HepG2 (cell line): ENCODE data around the gene PRR11. TPM values are rescaled to one million over a fixed set of nuclear protein-coding genes. Genes with fewer than 3 reads are reported as not detected.
A peak's percentile ranks its signal among the peaks of the same experiment; 100 is the strongest.

Experiments
- ATF1 ChIP-seq: IDR thresholded peaks from 2 replicates; pipeline ENCODE4 v1.6.1; 2016; ENCODE audit warnings: mild to moderate bottlenecking, control low read depth
- ATRX ChIP-seq: sonication (generic); formaldehyde crosslinking; IDR thresholded peaks from 2 replicates; pipeline ENCODE4 v1.4.0; 2020; ENCODE audit warnings: missing genetic modification reagents, borderline replicate concordance
- CC2D1A ChIP-seq: sonication (generic); formaldehyde crosslinking; IDR thresholded peaks from 2 replicates; pipeline ENCODE4 v1.8.1; 2023; ENCODE audit warnings: mild to moderate bottlenecking, missing genetic modification reagents
- ESRRA ChIP-seq: sonication (generic); formaldehyde crosslinking; IDR thresholded peaks from 2 replicates; pipeline ENCODE4 v1.5.1; 2020; ENCODE audit warnings: mild to moderate bottlenecking, low read depth, missing genetic modification reagents
- GATA4 ChIP-seq: sonication (generic); IDR thresholded peaks from 2 replicates; pipeline ENCODE4 v1.6.1; 2016; ENCODE audit warnings: antibody characterized with exemption, low read depth, borderline replicate concordance
- HMG20B ChIP-seq: conservative IDR thresholded peaks from 2 replicates; pipeline ENCODE4 v1.6.1; 2016; ENCODE audit warnings: missing genetic modification reagents, missing compliant biosample characterization
- NFE2L1 ChIP-seq: sonication (generic); formaldehyde crosslinking; IDR thresholded peaks from 2 replicates; pipeline ENCODE4 v1.4.0; 2020; ENCODE audit warnings: missing genetic modification reagents, mild to moderate bottlenecking, borderline replicate concordance
- NFKB2 ChIP-seq: sonication (generic); formaldehyde crosslinking; IDR thresholded peaks from 2 replicates; pipeline ENCODE4 v1.4.0; 2020; ENCODE audit warnings: missing genetic modification reagents, borderline replicate concordance
- PCBP2 ChIP-seq: fragments of 200-400 bp; formaldehyde crosslinking; optimal IDR thresholded peaks from 2 replicates; pipeline ENCODE3; 2018; ENCODE audit warnings: low read length, low read depth; ENCODE audit not compliant: poor library complexity, severe bottlenecking
- POLR2AphosphoS2 ChIP-seq: IDR thresholded peaks from 2 replicates; pipeline ENCODE4 v1.6.1; 2011; ENCODE audit warnings: low read depth, low read length, improper control_type of control experiment
- PPARG ChIP-seq: conservative IDR thresholded peaks from 2 replicates; pipeline ENCODE4 v1.6.1; 2016; ENCODE audit warnings: missing biosample characterization, missing genetic modification reagents
- RNF2 ChIP-seq: fragments of 450-650 bp; conservative IDR thresholded peaks from 2 replicates; pipeline ENCODE4 v1.6.1; 2016; ENCODE audit warnings: low read depth
- SMYD3 ChIP-seq: sonication (generic); formaldehyde crosslinking; IDR thresholded peaks from 2 replicates; pipeline ENCODE4 v1.8.1; 2023; ENCODE audit warnings: mild to moderate bottlenecking, missing genetic modification reagents
- SP140L ChIP-seq: sonication (generic); formaldehyde crosslinking; IDR thresholded peaks from 2 replicates; pipeline ENCODE4 v1.4.0; 2020; ENCODE audit warnings: missing genetic modification reagents, borderline replicate concordance
- ZBTB7A ChIP-seq: sonication (generic); formaldehyde crosslinking; IDR thresholded peaks from 2 replicates; pipeline ENCODE4 v1.8.0; 2022; ENCODE audit warnings: mild to moderate bottlenecking, missing genetic modification reagents
- ZNF282 ChIP-seq: fragments of 450-650 bp; IDR thresholded peaks from 2 replicates; pipeline ENCODE4 v1.6.1; 2018; ENCODE audit not compliant: partially characterized antibody
- ZNF776 ChIP-seq: sonication (generic); formaldehyde crosslinking; IDR thresholded peaks from 2 replicates; pipeline ENCODE4 v1.4.0; 2020; ENCODE audit warnings: mild to moderate bottlenecking, missing genetic modification reagents
- ZNF839 ChIP-seq: sonication (generic); formaldehyde crosslinking; IDR thresholded peaks from 2 replicates; pipeline ENCODE4 v1.4.0; 2020; ENCODE audit warnings: missing genetic modification reagents, mild to moderate bottlenecking, borderline replicate concordance
- polyA plus RNA-seq, 8 experiments: library from polyadenylated mRNA; depleted of rRNA in 3 of 8; stranded (reverse) in 7 of 8; unstranded in 1 of 8; fragments of >200 nt; fragmentation: Illumina TruSeq in 4 of 8; extraction: Trizol in 4 of 8; gene quantifications; 2 replicates each; pipeline versions ENCODE4 v1.2.1 to v1.2.3, GENCODE V29; 2011 to 2016; ENCODE audit warnings: low read depth in 4 of 8, missing spikeins in 1 of 8, mixed read lengths in 1 of 8; ENCODE audit not compliant: insufficient read depth in 1 of 8
- total RNA-seq, 5 experiments: library from RNA; depleted of rRNA; stranded (reverse); fragments of >200 nt; fragmentation: Illumina TruSeq; extraction: Trizol; gene quantifications; 2 replicates each; pipeline ENCODE4 v1.2.3, GENCODE V29; 2016; ENCODE audit warnings: low read depth in 1 of 5
- TF ChIP-seq, protein P1 (sequence below): sonication (generic); formaldehyde crosslinking; IDR thresholded peaks from 2 replicates; pipeline ENCODE4 v1.9.0; 2021; ENCODE audit warnings: missing genetic modification reagents, borderline replicate concordance
- TF ChIP-seq, protein P2 (sequence below): sonication (generic); formaldehyde crosslinking; IDR thresholded peaks from 2 replicates; pipeline ENCODE4 v1.8.1; 2023; ENCODE audit warnings: mild to moderate bottlenecking, missing genetic modification reagents, borderline replicate concordance
- TF ChIP-seq, protein P3 (sequence below): sonication (generic); formaldehyde crosslinking; IDR thresholded peaks from 2 replicates; pipeline ENCODE4 v1.4.0; 2020; ENCODE audit warnings: missing genetic modification reagents
- TF ChIP-seq, protein P4 (sequence below): sonication (generic); formaldehyde crosslinking; IDR thresholded peaks from 2 replicates; pipeline ENCODE4 v1.5.0; 2020; ENCODE audit warnings: mild to moderate bottlenecking, low read depth, missing genetic modification reagents, borderline replicate concordance
- TF ChIP-seq, protein P5 (sequence below): IDR thresholded peaks from 2 replicates; pipeline ENCODE4 v1.6.1; 2016; ENCODE audit warnings: low read depth, borderline replicate concordance
- TF ChIP-seq, protein P6 (sequence below): IDR thresholded peaks from 2 replicates; pipeline ENCODE4 v1.6.1; 2016; ENCODE audit warnings: control low read depth

Gene PRR11
- total and polyA plus RNA-seq, 2 of the 13 experiments (the other 11 are each of a cell fraction or from before 2014, with no cell fraction given), result 35.7 to 39.2 TPM

DNA sequence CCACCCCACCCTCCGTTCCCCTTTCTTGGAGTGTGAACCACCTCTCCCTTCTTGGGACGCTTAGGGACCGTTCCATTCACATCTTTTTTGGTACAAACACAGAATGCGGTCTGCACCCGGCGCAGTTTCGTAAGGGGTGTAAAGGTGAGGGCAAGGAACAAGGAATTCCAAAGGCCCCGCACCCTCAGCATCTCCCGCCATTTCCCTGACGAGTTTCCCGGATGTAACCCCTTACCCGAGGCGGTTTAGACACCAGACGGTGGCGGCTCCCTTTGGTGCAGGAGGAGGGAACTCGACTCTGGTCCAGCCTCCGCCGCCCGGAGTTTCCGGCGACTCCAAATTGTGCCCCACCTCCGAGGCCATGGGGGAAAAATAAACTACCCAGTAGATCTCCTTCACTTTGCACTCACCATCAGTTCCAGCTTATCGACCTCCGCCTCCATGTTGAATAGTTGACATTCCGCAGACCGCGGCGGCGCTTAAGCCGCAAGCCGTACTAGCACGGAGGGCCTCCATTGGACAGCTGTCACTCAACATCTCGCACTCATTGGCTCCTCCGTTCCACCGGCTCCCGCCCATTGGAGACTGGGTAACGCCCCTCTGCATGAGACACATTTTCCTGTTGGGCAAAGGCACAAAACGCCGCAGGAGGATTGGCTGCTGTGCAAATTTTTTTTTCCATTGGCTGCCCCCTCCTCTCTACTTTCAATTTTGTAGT lies 666 bp upstream of the PRR11 start, which contains the start of gene SKA2 (continued):
- TF ChIP-seq, protein P1, sequence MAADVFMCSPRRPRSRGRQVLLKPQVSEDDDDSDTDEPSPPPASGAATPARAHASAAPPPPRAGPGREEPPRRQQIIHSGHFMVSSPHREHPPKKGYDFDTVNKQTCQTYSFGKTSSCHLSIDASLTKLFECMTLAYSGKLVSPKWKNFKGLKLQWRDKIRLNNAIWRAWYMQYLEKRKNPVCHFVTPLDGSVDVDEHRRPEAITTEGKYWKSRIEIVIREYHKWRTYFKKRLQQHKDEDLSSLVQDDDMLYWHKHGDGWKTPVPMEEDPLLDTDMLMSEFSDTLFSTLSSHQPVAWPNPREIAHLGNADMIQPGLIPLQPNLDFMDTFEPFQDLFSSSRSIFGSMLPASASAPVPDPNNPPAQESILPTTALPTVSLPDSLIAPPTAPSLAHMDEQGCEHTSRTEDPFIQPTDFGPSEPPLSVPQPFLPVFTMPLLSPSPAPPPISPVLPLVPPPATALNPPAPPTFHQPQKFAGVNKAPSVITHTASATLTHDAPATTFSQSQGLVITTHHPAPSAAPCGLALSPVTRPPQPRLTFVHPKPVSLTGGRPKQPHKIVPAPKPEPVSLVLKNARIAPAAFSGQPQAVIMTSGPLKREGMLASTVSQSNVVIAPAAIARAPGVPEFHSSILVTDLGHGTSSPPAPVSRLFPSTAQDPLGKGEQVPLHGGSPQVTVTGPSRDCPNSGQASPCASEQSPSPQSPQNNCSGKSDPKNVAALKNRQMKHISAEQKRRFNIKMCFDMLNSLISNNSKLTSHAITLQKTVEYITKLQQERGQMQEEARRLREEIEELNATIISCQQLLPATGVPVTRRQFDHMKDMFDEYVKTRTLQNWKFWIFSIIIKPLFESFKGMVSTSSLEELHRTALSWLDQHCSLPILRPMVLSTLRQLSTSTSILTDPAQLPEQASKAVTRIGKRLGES (CRISPR knock-in tag), result no peak
- TF ChIP-seq, protein P2, sequence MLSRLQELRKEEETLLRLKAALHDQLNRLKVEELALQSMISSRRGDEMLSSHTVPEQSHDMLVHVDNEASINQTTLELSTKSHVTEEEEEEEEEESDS (CRISPR knock-in tag), result no peak; the same call in 1 of the 2 replicates
- TF ChIP-seq RNF2 (peak; percentile 37; the same call in 1 of the 2 replicates), GATA4 (0 out of 2 replicates have a peak, but pooled peaks have one; percentile 42), PPARG (CRISPR knock-in tag) (peak; percentile 27; the same call in 1 of the 2 replicates), ZNF839 (CRISPR knock-in tag) (no peak), SMYD3 (CRISPR knock-in tag) (no peak), PCBP2 (no peak), ESRRA (no peak; the same call in 1 of the 2 replicates), CC2D1A (no peak), ATRX (CRISPR knock-in tag) (no peak), HMG20B (CRISPR knock-in tag) (no peak; the same call in 1 of the 2 replicates), ZBTB7A (CRISPR knock-in tag) (peak; percentile 25; the same call in 1 of the 2 replicates), ZNF282 (no peak), ATF1 (CRISPR knock-in tag) (peak; percentile 92), POLR2AphosphoS2 (no peak), NFE2L1 (CRISPR knock-in tag) (no peak), NFKB2 (CRISPR knock-in tag) (no peak; the same call in 1 of the 2 replicates), SP140L (peak; percentile 67; the same call in 1 of the 2 replicates), ZNF776 (peak; percentile 51; the same call in 1 of the 2 replicates)
- TF ChIP-seq, protein P3, sequence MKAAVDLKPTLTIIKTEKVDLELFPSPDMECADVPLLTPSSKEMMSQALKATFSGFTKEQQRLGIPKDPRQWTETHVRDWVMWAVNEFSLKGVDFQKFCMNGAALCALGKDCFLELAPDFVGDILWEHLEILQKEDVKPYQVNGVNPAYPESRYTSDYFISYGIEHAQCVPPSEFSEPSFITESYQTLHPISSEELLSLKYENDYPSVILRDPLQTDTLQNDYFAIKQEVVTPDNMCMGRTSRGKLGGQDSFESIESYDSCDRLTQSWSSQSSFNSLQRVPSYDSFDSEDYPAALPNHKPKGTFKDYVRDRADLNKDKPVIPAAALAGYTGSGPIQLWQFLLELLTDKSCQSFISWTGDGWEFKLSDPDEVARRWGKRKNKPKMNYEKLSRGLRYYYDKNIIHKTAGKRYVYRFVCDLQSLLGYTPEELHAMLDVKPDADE, result no peak
- TF ChIP-seq, protein P4, sequence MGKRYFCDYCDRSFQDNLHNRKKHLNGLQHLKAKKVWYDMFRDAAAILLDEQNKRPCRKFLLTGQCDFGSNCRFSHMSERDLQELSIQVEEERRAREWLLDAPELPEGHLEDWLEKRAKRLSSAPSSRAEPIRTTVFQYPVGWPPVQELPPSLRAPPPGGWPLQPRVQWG (CRISPR knock-in tag), result no peak
- TF ChIP-seq, protein P5, sequence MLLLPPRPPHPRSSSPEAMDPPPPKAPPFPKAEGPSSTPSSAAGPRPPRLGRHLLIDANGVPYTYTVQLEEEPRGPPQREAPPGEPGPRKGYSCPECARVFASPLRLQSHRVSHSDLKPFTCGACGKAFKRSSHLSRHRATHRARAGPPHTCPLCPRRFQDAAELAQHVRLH, result peak; percentile 20; the same call in 1 of the 2 replicates
- TF ChIP-seq, protein P6, sequence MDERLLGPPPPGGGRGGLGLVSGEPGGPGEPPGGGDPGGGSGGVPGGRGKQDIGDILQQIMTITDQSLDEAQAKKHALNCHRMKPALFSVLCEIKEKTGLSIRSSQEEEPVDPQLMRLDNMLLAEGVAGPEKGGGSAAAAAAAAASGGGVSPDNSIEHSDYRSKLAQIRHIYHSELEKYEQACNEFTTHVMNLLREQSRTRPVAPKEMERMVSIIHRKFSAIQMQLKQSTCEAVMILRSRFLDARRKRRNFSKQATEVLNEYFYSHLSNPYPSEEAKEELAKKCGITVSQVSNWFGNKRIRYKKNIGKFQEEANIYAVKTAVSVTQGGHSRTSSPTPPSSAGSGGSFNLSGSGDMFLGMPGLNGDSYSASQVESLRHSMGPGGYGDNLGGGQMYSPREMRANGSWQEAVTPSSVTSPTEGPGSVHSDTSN (CRISPR knock-in tag), result peak; percentile 77
